Measurements from ENCODE around the gene TLCD5. TPM values are rescaled to one million over a fixed set of nuclear protein-coding genes. Genes with fewer than 3 reads are reported as not detected.

Gene TLCD5
- total and polyA plus RNA-seq, 2 donors from 2014 or later, result 4.9 to 6.0 TPM

GRCh38 chr11:120285256-120285655 is 39.8 kb upstream of the TLCD5 start:
- Histone ChIP-seq H3K4me3 (ENCODE audit: low read length in 3 of 3) (no peak overlapping the region), H3K9me3 (ENCODE audit: control insufficient read depth in 2 of 3, insufficient read depth in 1 of 3, low read length in 3 of 3) (no peaks in the 10 kb centered on the region), H3K9ac (ENCODE audit: low read length in 3 of 3) (no peak overlapping the region), H3K36me3 (ENCODE audit: control insufficient read depth in 2 of 3, insufficient read depth in 3 of 3, low read length in 3 of 3) (no peaks in the 10 kb centered on the region), H3K4me1 (ENCODE audit: control insufficient read depth in 2 of 3, insufficient read depth in 2 of 3, low read depth in 1 of 3, low read length in 3 of 3) (peaks cover 0 to 3% (median 0%) of the 10 kb centered on the region in 3 donors), H3K27ac (ENCODE audit: low read depth in 2 of 2, low read length in 2 of 2) (no peak overlapping the region), H3K27me3 (ENCODE audit: control insufficient read depth, insufficient read depth, low read length) (no peaks in the 10 kb centered on the region)
- intact Hi-C loops (cut with DNase I), result no loop called here
- no peak for DNase-seq
- TF ChIP-seq CTCF (IDR thresholded peaks at IDR 0.05; ENCODE audit: borderline replicate concordance, extremely low read depth, insufficient read depth), result no peak
- FAIRE-seq, result no peak

GRCh38 chr11:120288021-120288420 is 37.1 kb upstream of the TLCD5 start:
- DNase-seq, result no peak
- Histone ChIP-seq H3K27me3 (ENCODE audit: control insufficient read depth, insufficient read depth, low read length) (no peaks in the 10 kb centered on the region), H3K4me1 (ENCODE audit: control insufficient read depth in 2 of 3, insufficient read depth in 2 of 3, low read depth in 1 of 3, low read length in 3 of 3) (no peaks in the 10 kb centered on the region), H3K9me3 (ENCODE audit: control insufficient read depth in 2 of 3, insufficient read depth in 1 of 3, low read length in 3 of 3) (no peaks in the 10 kb centered on the region), H3K36me3 (ENCODE audit: control insufficient read depth in 2 of 3, insufficient read depth in 3 of 3, low read length in 3 of 3) (no peaks in the 10 kb centered on the region), H3K27ac (ENCODE audit: low read depth in 2 of 2, low read length in 2 of 2) (no peak overlapping the region), H3K4me3 (ENCODE audit: low read length in 3 of 3) (no peak overlapping the region), H3K9ac (ENCODE audit: low read length in 3 of 3) (no peak overlapping the region)
- intact Hi-C loops (cut with DNase I), result no loop called here
- no peak for TF ChIP-seq CTCF (IDR thresholded peaks at IDR 0.05; ENCODE audit: borderline replicate concordance, extremely low read depth, insufficient read depth)
- no peak for FAIRE-seq

- DNase-seq, result no peak
- intact Hi-C loops (cut with DNase I), result no loop called here
- no peak for FAIRE-seq
- no peak for TF ChIP-seq CTCF (IDR thresholded peaks at IDR 0.05; ENCODE audit: borderline replicate concordance, extremely low read depth, insufficient read depth)
- Histone ChIP-seq H3K4me3 (ENCODE audit: low read length in 3 of 3) (no peak overlapping the region), H3K27ac (ENCODE audit: low read depth in 2 of 2, low read length in 2 of 2) (no peak overlapping the region), H3K9ac (ENCODE audit: low read length in 3 of 3) (no peak overlapping the region), H3K36me3 (ENCODE audit: control insufficient read depth in 2 of 3, insufficient read depth in 3 of 3, low read length in 3 of 3) (no peaks in the 10 kb centered on the region), H3K4me1 (ENCODE audit: control insufficient read depth in 2 of 3, insufficient read depth in 2 of 3, low read depth in 1 of 3, low read length in 3 of 3) (no peaks in the 10 kb centered on the region), H3K27me3 (ENCODE audit: control insufficient read depth, insufficient read depth, low read length) (no peaks in the 10 kb centered on the region), H3K9me3 (ENCODE audit: control insufficient read depth in 2 of 3, insufficient read depth in 1 of 3, low read length in 3 of 3) (no peaks in the 10 kb centered on the region)
Measured at GRCh38 chr11:120289426-120289825, 35.7 kb upstream of the TLCD5 start.

- no peak overlapping the region for H3K4me3 ChIP-seq (ENCODE audit: low read length in 3 of 3)
- no peak for FAIRE-seq
- intact Hi-C loops (cut with DNase I), result no loop called here
- no peak for TF ChIP-seq CTCF (IDR thresholded peaks at IDR 0.05; ENCODE audit: borderline replicate concordance, extremely low read depth, insufficient read depth)
- no peak overlapping the region for H3K27ac ChIP-seq (ENCODE audit: low read depth in 2 of 2, low read length in 2 of 2)
- H3K9me3 ChIP-seq (ENCODE audit: control insufficient read depth in 2 of 3, insufficient read depth in 1 of 3, low read length in 3 of 3), result no peaks in the 10 kb centered on the region
- no peaks in the 10 kb centered on the region for H3K27me3 ChIP-seq (ENCODE audit: control insufficient read depth, insufficient read depth, low read length)
- H3K9ac ChIP-seq (ENCODE audit: low read length in 3 of 3), result no peak overlapping the region
- no peaks in the 10 kb centered on the region for H3K36me3 ChIP-seq (ENCODE audit: control insufficient read depth in 2 of 3, insufficient read depth in 3 of 3, low read length in 3 of 3)
- no peak for DNase-seq
- H3K4me1 ChIP-seq (ENCODE audit: control insufficient read depth in 2 of 3, insufficient read depth in 2 of 3, low read depth in 1 of 3, low read length in 3 of 3), result no peaks in the 10 kb centered on the region
Measured at GRCh38 chr11:120290956-120291355, 34.1 kb upstream of the TLCD5 start.
